PC-9 (cell line): ENCODE data around the gene EYS.

Source experiments
- EZH2 ChIP-seq: fragments of 200-600 bp; sonication (generic); IDR thresholded peaks from 2 replicates; pipeline ENCODE4 v1.8.0; 2017; ENCODE audit warnings: antibody characterized with exemption, low read depth
- TF ChIP-seq, protein P1 (sequence below): fragments of 200-600 bp; sonication (generic); conservative IDR thresholded peaks from 2 replicates; pipeline ENCODE4 v1.6.1; 2017; ENCODE audit warnings: mixed run types, antibody characterized with exemption, mild to moderate bottlenecking, moderate library complexity

GRCh38 chr6:65221153-65221552 is 485.9 kb downstream of the EYS start:
- TF ChIP-seq, protein P1, sequence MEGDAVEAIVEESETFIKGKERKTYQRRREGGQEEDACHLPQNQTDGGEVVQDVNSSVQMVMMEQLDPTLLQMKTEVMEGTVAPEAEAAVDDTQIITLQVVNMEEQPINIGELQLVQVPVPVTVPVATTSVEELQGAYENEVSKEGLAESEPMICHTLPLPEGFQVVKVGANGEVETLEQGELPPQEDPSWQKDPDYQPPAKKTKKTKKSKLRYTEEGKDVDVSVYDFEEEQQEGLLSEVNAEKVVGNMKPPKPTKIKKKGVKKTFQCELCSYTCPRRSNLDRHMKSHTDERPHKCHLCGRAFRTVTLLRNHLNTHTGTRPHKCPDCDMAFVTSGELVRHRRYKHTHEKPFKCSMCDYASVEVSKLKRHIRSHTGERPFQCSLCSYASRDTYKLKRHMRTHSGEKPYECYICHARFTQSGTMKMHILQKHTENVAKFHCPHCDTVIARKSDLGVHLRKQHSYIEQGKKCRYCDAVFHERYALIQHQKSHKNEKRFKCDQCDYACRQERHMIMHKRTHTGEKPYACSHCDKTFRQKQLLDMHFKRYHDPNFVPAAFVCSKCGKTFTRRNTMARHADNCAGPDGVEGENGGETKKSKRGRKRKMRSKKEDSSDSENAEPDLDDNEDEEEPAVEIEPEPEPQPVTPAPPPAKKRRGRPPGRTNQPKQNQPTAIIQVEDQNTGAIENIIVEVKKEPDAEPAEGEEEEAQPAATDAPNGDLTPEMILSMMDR: no peak
- TF ChIP-seq EZH2: no peak
